ENCODE results near the gene TENT5C.

DNA sequence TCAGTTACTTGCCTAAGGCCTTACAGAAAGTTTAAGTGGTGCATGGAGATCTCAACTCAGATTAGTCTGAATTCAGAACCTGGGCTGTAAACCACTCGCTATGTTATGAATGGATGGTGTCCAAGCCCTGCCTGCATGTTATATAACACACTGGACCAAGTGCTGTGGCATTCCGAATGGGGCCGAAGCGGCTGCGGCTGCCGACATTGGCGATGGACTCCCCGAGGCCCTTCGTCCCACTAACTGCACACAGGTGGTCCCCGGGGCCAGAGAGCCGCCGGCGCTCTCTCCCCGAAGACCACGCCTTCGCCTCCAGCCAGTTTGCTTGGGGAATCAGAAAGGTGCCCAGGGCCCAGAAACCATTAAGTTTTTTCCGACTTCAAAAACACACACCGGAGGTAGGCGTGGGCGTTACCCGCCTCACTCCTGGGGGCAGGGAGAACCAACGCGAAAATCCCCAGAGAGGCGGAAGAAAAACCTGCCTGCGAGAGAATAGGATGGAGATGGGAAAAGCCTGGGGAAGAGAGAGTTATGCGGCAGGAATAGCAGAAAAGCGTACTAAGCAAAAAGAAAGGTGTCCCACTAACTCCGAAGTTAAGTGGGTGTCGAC is 579 bp upstream of the TENT5C start:
- TF ChIP-seq, protein P1, sequence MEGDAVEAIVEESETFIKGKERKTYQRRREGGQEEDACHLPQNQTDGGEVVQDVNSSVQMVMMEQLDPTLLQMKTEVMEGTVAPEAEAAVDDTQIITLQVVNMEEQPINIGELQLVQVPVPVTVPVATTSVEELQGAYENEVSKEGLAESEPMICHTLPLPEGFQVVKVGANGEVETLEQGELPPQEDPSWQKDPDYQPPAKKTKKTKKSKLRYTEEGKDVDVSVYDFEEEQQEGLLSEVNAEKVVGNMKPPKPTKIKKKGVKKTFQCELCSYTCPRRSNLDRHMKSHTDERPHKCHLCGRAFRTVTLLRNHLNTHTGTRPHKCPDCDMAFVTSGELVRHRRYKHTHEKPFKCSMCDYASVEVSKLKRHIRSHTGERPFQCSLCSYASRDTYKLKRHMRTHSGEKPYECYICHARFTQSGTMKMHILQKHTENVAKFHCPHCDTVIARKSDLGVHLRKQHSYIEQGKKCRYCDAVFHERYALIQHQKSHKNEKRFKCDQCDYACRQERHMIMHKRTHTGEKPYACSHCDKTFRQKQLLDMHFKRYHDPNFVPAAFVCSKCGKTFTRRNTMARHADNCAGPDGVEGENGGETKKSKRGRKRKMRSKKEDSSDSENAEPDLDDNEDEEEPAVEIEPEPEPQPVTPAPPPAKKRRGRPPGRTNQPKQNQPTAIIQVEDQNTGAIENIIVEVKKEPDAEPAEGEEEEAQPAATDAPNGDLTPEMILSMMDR (IDR thresholded peaks at IDR 0.05 in 2 of 3, conservative IDR thresholded peaks at IDR 0.05 in 1 of 3; ENCODE audit: control insufficient read depth in 2 of 3, extremely low read depth in 1 of 3, insufficient read depth in 1 of 3, low read depth in 3 of 3, low read length in 3 of 3) = no peak
- no peak for TF ChIP-seq MYB (IDR thresholded peaks at IDR 0.05; ENCODE audit: borderline replicate concordance, low read depth, low read length)
- no peak for TF ChIP-seq ZSCAN29 (IDR thresholded peaks at IDR 0.05)
- peak; percentile 9; the same call in 1 of the 2 replicates for TF ChIP-seq CHD2 (IDR thresholded peaks at IDR 0.05; ENCODE audit: borderline replicate concordance, low read depth, low read length)
- TF ChIP-seq POLR2AphosphoS5 (IDR thresholded peaks at IDR 0.05; ENCODE audit: low read length) = no peak
- no peak for TF ChIP-seq RFX5 (IDR thresholded peaks at IDR 0.05; ENCODE audit: low read depth, low read length)
- TF ChIP-seq TAF1 (IDR thresholded peaks at IDR 0.05; ENCODE audit: borderline replicate concordance, low read depth, low read length) = no peak
- TF ChIP-seq SMARCA5 (IDR thresholded peaks at IDR 0.05) = no peak
- TF ChIP-seq, protein P2, sequence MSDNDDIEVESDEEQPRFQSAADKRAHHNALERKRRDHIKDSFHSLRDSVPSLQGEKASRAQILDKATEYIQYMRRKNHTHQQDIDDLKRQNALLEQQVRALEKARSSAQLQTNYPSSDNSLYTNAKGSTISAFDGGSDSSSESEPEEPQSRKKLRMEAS (IDR thresholded peaks at IDR 0.05; ENCODE audit: low read depth, low read length) = no peak
- no peak for TF ChIP-seq RAD21 (IDR thresholded peaks at IDR 0.05; ENCODE audit: insufficient read depth, low read depth, low read length)
- TF ChIP-seq, protein P3, sequence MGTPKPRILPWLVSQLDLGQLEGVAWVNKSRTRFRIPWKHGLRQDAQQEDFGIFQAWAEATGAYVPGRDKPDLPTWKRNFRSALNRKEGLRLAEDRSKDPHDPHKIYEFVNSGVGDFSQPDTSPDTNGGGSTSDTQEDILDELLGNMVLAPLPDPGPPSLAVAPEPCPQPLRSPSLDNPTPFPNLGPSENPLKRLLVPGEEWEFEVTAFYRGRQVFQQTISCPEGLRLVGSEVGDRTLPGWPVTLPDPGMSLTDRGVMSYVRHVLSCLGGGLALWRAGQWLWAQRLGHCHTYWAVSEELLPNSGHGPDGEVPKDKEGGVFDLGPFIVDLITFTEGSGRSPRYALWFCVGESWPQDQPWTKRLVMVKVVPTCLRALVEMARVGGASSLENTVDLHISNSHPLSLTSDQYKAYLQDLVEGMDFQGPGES (IDR thresholded peaks at IDR 0.05) = no peak
- TF ChIP-seq YY1 (IDR thresholded peaks at IDR 0.05; ENCODE audit: low read depth, low read length) = no peak
- no peak for TF ChIP-seq JUNB (IDR thresholded peaks at IDR 0.05)
- TF ChIP-seq, protein P4, sequence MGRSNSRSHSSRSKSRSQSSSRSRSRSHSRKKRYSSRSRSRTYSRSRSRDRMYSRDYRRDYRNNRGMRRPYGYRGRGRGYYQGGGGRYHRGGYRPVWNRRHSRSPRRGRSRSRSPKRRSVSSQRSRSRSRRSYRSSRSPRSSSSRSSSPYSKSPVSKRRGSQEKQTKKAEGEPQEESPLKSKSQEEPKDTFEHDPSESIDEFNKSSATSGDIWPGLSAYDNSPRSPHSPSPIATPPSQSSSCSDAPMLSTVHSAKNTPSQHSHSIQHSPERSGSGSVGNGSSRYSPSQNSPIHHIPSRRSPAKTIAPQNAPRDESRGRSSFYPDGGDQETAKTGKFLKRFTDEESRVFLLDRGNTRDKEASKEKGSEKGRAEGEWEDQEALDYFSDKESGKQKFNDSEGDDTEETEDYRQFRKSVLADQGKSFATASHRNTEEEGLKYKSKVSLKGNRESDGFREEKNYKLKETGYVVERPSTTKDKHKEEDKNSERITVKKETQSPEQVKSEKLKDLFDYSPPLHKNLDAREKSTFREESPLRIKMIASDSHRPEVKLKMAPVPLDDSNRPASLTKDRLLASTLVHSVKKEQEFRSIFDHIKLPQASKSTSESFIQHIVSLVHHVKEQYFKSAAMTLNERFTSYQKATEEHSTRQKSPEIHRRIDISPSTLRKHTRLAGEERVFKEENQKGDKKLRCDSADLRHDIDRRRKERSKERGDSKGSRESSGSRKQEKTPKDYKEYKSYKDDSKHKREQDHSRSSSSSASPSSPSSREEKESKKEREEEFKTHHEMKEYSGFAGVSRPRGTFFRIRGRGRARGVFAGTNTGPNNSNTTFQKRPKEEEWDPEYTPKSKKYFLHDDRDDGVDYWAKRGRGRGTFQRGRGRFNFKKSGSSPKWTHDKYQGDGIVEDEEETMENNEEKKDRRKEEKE (IDR thresholded peaks at IDR 0.05) = no peak

Measured in GM12878 (cell line).